Sigmoid colon (tissue), 7 donors: ENCODE measurements around the gene ANGEL2. TPM values are rescaled to one million over a fixed set of nuclear protein-coding genes. Genes with fewer than 3 reads are reported as not detected.
"Not testable (repeated sequence)": the region's sequence is repeated elsewhere in the genome, so short reads cannot be mapped to it uniquely, and the experiment has no call there.

Source experiments
- DNase-seq: peaks from one replicate; pipeline ENCODE4 v3.0.0-alpha.2; 2019
- H3K27ac ChIP-seq, 4 donors: fragments of 200-600 bp; sonication (generic); one replicate each; pipeline ENCODE4 v1.5.1; 2016 to 2019; ENCODE audit warnings: mild to moderate bottlenecking in 1 of 4
- H3K27me3 ChIP-seq, 3 donors: fragments of 200-600 bp; sonication (generic); one replicate each; pipeline ENCODE4 v1.5.1; 2019; ENCODE audit warnings: mild to moderate bottlenecking in 1 of 3
- H3K36me3 ChIP-seq, 4 donors: fragments of 200-600 bp; sonication (generic); one replicate each; pipeline ENCODE4 v1.5.1; 2016 to 2019
- H3K4me1 ChIP-seq, 4 donors: fragments of 200-600 bp; sonication (generic); one replicate each; pipeline ENCODE4 v1.5.1; 2017 to 2019
- H3K4me3 ChIP-seq, 4 donors: fragments of 200-600 bp; sonication (generic); one replicate each; pipeline ENCODE4 v1.5.1; 2017 to 2019; ENCODE audit warnings: mild to moderate bottlenecking in 2 of 4, moderate library complexity in 1 of 4
- H3K9me3 ChIP-seq, 4 donors: fragments of 200-600 bp in 3 of 4; sonication (generic) in 3 of 4; one replicate each; pipeline versions ENCODE4 v1.5.1 to v1.6.1; 2013 to 2019
- CTCF ChIP-seq, 4 experiments: fragments of 450-650 bp in 3 of 4; fragments of 200-600 bp in 1 of 4; IDR thresholded peaks; one replicate each; pipeline ENCODE4 v1.5.1; 2016 to 2019; ENCODE audit warnings: antibody characterized with exemption in 4 of 4, mild to moderate bottlenecking in 3 of 4, moderate library complexity in 2 of 4
- EP300 ChIP-seq, 4 donors: sonication (generic); formaldehyde crosslinking; IDR thresholded peaks; one replicate each; pipeline ENCODE4 v1.6.1; 2017; ENCODE audit warnings: antibody characterized with exemption in 4 of 4
- POLR2A ChIP-seq, 2 donors: fragments of 450-650 bp; IDR thresholded peaks; one replicate each; pipeline ENCODE4 v1.6.1; 2016; ENCODE audit warnings: antibody characterized with exemption in 2 of 2, mild to moderate bottlenecking in 2 of 2, moderate library complexity in 2 of 2
- POLR2AphosphoS5 ChIP-seq, 4 donors: sonication (generic); formaldehyde crosslinking; IDR thresholded peaks; one replicate each; pipeline ENCODE4 v1.6.1; 2017; ENCODE audit warnings: antibody characterized with exemption in 4 of 4
- WGBS, 2 donors: extraction: QIAGEN DNeasy Blood & Tissue Kit; methylation state at CpG; one replicate each; pipeline ENCODE4 v1.1.7; 2013; 5-methylcytosine and 5-hydroxymethylcytosine counted together
- intact Hi-C: fragments of 100-400 bp; cut with DNase I; formaldehyde crosslinking; loops from one replicate; pipeline ENCODE4 v1.15.1; 2023
- polyA plus RNA-seq, 3 donors: library from polyadenylated mRNA; stranded (reverse); fragments of 200-250 nt; gene quantifications; one replicate each; pipeline ENCODE4 v1.2.3, GENCODE V29; 2013
- total RNA-seq, 4 donors: library from RNA; depleted of rRNA; stranded (reverse); fragments of >200 nt; gene quantifications; one replicate each; pipeline ENCODE4 v1.1.0, GENCODE V29; 2016
- donor health status: healthy with polysubstance abuse.
- donor health status: Bipolar disorder and iron deficiency.
- donor health status: healthy.

Gene ANGEL2
- total and polyA plus RNA-seq, 7 donors, result 10.8 to 57.8 (median 37.9) TPM

- intact Hi-C loops, result no loop called here
- Histone ChIP-seq H3K9me3 (no peaks in the 10 kb centered on the region), H3K4me1 (peaks cover 0 to 9% (median 5%) of the 10 kb centered on the region in 4 donors), H3K36me3 (peaks cover 0 to 67% (median 17%) of the 10 kb centered on the region in 4 donors), H3K4me3 (no peak overlapping the region), H3K27me3 (no peaks in the 10 kb centered on the region), H3K27ac (no peak overlapping the region)
- WGBS, 2 donors, result 81 to 89% methylated on average over 2 of the region's 2 CpGs
- DNase-seq, result no peak
- no peak for TF ChIP-seq EP300 (IDR thresholded peaks at IDR 0.05)
- no peak for TF ChIP-seq POLR2A (IDR thresholded peaks at IDR 0.05)
- no peak for TF ChIP-seq POLR2AphosphoS5 (IDR thresholded peaks at IDR 0.05)
- no peak for TF ChIP-seq CTCF (IDR thresholded peaks at IDR 0.05)
Measured at GRCh38 chr1:213008564-213008963, 7.1 kb downstream of the ANGEL2 start.

GRCh38 chr1:213003256-213003655, 12.4 kb downstream of the ANGEL2 start:
- 88 to 90% methylated on average over 3 of the region's 3 CpGs for whole genome bisulfite sequencing, 2 donors

GRCh38 chr1:212994926-212995325, 20.7 kb downstream of the ANGEL2 start:
- Histone ChIP-seq H3K9me3 (no peaks in the 10 kb centered on the region), H3K27ac (no peak overlapping the region), H3K27me3 (no peaks in the 10 kb centered on the region), H3K36me3 (peaks cover 4 to 83% (median 18%) of the 10 kb centered on the region in 4 donors), H3K4me3 (no peak overlapping the region), H3K4me1 (no peaks in the 10 kb centered on the region)
- no peak for DNase-seq
- intact Hi-C loops, result loop anchor here (5.0 to 10.0 kb wide), 3 partner anchors 178 to 520 kb away; no protein-coding TSS in a partner anchor
- no peak for TF ChIP-seq POLR2AphosphoS5 (IDR thresholded peaks at IDR 0.05)
- no peak for TF ChIP-seq EP300 (IDR thresholded peaks at IDR 0.05)
- no peak for TF ChIP-seq POLR2A (IDR thresholded peaks at IDR 0.05)
- no peak for TF ChIP-seq CTCF (IDR thresholded peaks at IDR 0.05)
- 85 to 89% methylated on average over 3 of the region's 3 CpGs for WGBS, 2 donors

More at GRCh38 chr1:213003256-213003655, 12.4 kb downstream of the ANGEL2 start:
- H3K4me1 ChIP-seq, result no peaks in the 10 kb centered on the region
- H3K27me3 ChIP-seq, result no peaks in the 10 kb centered on the region
- no peak for DNase-seq
- no peak overlapping the region for H3K27ac ChIP-seq
- TF ChIP-seq POLR2A (IDR thresholded peaks at IDR 0.05) (no peak), EP300 (IDR thresholded peaks at IDR 0.05) (no peak), CTCF (IDR thresholded peaks at IDR 0.05) (no peak), POLR2AphosphoS5 (IDR thresholded peaks at IDR 0.05) (no peak)
- no peaks in the 10 kb centered on the region for H3K9me3 ChIP-seq
- no peak overlapping the region for H3K4me3 ChIP-seq
- peaks cover 0 to 94% (median 27%) of the 10 kb centered on the region in 4 donors for H3K36me3 ChIP-seq
- intact Hi-C loops, result no loop called here

- H3K9me3 ChIP-seq, H3K27ac ChIP-seq, H3K4me3 ChIP-seq, DNase-seq, H3K27me3 ChIP-seq, H3K4me1 ChIP-seq: not testable (repeated sequence)
- WGBS, 2 donors, result 95 to 96% methylated on average over 8 of the region's 8 CpGs
- intact Hi-C loops, result loop anchor here (10.0 kb wide), 1 partner anchor 519 kb away; no protein-coding TSS in a partner anchor
- H3K36me3 ChIP-seq, result peaks cover 4 to 80% (median 16%) of the 10 kb centered on the region in 4 donors
Measured at GRCh38 chr1:212993960-212994359, 21.7 kb downstream of the ANGEL2 start.

- no peak overlapping the region for H3K27ac ChIP-seq
- H3K9me3 ChIP-seq, result no peaks in the 10 kb centered on the region
- H3K27me3 ChIP-seq, result no peaks in the 10 kb centered on the region
- intact Hi-C loops, result loop anchor here (10.0 kb wide), 1 partner anchor 515 kb away; no protein-coding TSS in a partner anchor
- DNase-seq, result no peak
- no peaks in the 10 kb centered on the region for H3K4me1 ChIP-seq
- H3K4me3 ChIP-seq, result no peak overlapping the region
- WGBS, 2 donors, result 77 to 84% methylated on average over 1 of the region's 1 CpG
- no peak for TF ChIP-seq POLR2A (IDR thresholded peaks at IDR 0.05)
- TF ChIP-seq EP300 (IDR thresholded peaks at IDR 0.05), result no peak
- TF ChIP-seq CTCF (IDR thresholded peaks at IDR 0.05), result no peak
- no peak for TF ChIP-seq POLR2AphosphoS5 (IDR thresholded peaks at IDR 0.05)
- peaks cover 0 to 46% (median 8%) of the 10 kb centered on the region in 4 donors for H3K36me3 ChIP-seq
Measured at GRCh38 chr1:212990276-212990675, 25.4 kb downstream of the ANGEL2 start.
